ENCODE results near the gene CD59. TPM values are rescaled to one million over a fixed set of nuclear protein-coding genes. Genes with fewer than 3 reads are reported as not detected.

CD59 gene
- total and polyA plus RNA-seq, 10 of the 15 experiments (the other 5 are each of a cell fraction or from before 2014, with no cell fraction given) = 55.5 to 256 (median 181) TPM

- 0 out of 2 replicates have a peak, but pooled peaks have one; percentile 53 for TF ChIP-seq LARP7 (IDR thresholded peaks at IDR 0.05)
- no peak for TF ChIP-seq ETV6 (conservative IDR thresholded peaks at IDR 0.05 in 1 of 2, IDR thresholded peaks at IDR 0.05 in 1 of 2; ENCODE audit: borderline replicate concordance in 1 of 2, low read depth in 1 of 2)
- TF ChIP-seq STAT3 (IDR thresholded peaks at IDR 0.05; ENCODE audit: low read depth, low read length) = no peak
- TF ChIP-seq EGR1 (IDR thresholded peaks at IDR 0.05; ENCODE audit: borderline replicate concordance in 1 of 2, low read depth in 2 of 2, low read length in 2 of 2) = peak in 1 of 2 experiments; percentile 92; a peak in 2 of 3 replicates
- TF ChIP-seq MEF2B (IDR thresholded peaks at IDR 0.05; ENCODE audit: partially characterized antibody, poor library complexity, severe bottlenecking) = no peak
- 0 out of 2 replicates have a peak, but pooled peaks have one; percentile 46 for TF ChIP-seq POLR2AphosphoS2 (IDR thresholded peaks at IDR 0.05; ENCODE audit: low read depth, low read length)
- TF ChIP-seq MEF2A (IDR thresholded peaks at IDR 0.05; ENCODE audit: insufficient read depth, low read depth, low read length) = no peak
- TF ChIP-seq IKZF1 (conservative IDR thresholded peaks at IDR 0.05) = peak; percentile 46; the same call in 1 of the 2 replicates
- no peak for TF ChIP-seq RELB (IDR thresholded peaks at IDR 0.05; ENCODE audit: low read depth)
- no peak for TF ChIP-seq YY1 (IDR thresholded peaks at IDR 0.05; ENCODE audit: low read depth, low read length)
- TF ChIP-seq SIN3A (IDR thresholded peaks at IDR 0.05; ENCODE audit: low read depth, low read length) = 0 out of 2 replicates have a peak, but pooled peaks have one; percentile 32
- no peak for TF ChIP-seq MAX (IDR thresholded peaks at IDR 0.05; ENCODE audit: low read depth, low read length)
- TF ChIP-seq HDAC2 (IDR thresholded peaks at IDR 0.05) = no peak
- no peak for TF ChIP-seq BRCA1 (IDR thresholded peaks at IDR 0.05; ENCODE audit: low read depth, low read length)
- no peak for TF ChIP-seq RFX5 (IDR thresholded peaks at IDR 0.05; ENCODE audit: low read depth, low read length)
- no peak for TF ChIP-seq ZNF274 (IDR thresholded peaks at IDR 0.05; ENCODE audit: insufficient read depth, insufficient read length)
- peak; percentile 70 for TF ChIP-seq SMARCA5 (IDR thresholded peaks at IDR 0.05)
- TF ChIP-seq BACH1 (IDR thresholded peaks at IDR 0.05; ENCODE audit: borderline replicate concordance) = no peak; the same call in 1 of the 2 replicates
- no peak for TF ChIP-seq SRF (IDR thresholded peaks at IDR 0.05; ENCODE audit: low read depth in 2 of 2, low read length in 2 of 2)
- no peak for TF ChIP-seq HCFC1 (IDR thresholded peaks at IDR 0.05; ENCODE audit: low read length)
- no peak for TF ChIP-seq ZSCAN29 (IDR thresholded peaks at IDR 0.05)
- TF ChIP-seq CEBPZ (IDR thresholded peaks at IDR 0.05; ENCODE audit: low read depth, low read length) = no peak
- TF ChIP-seq ATF3 (IDR thresholded peaks at IDR 0.05; ENCODE audit: borderline replicate concordance, extremely low read depth, low read depth, low read length) = no peak
- no peak for TF ChIP-seq ASH2L (IDR thresholded peaks at IDR 0.05; ENCODE audit: borderline replicate concordance, low read depth)
- TF ChIP-seq GATAD2B (conservative IDR thresholded peaks at IDR 0.05; ENCODE audit: low read depth) = peak; percentile 83
- no peak for TF ChIP-seq STAT1 (conservative IDR thresholded peaks at IDR 0.05)
- TF ChIP-seq NBN (IDR thresholded peaks at IDR 0.05) = peak; percentile 14; the same call in 1 of the 2 replicates
Observed at GRCh38 chr11:33736148-33736812, at the start of gene CD59 (continued).
